Lung (tissue), 12 donors: ENCODE measurements around the gene ITGA1. TPM values are rescaled to one million over a fixed set of nuclear protein-coding genes. Genes with fewer than 3 reads are reported as not detected.

Experiments
- ATAC-seq: fragments of 200-7000 bp; cut with Tn5 transposase; one replicate; pipeline ENCODE4 v1.9.1; 2020; ENCODE audit warnings: moderate number of reproducible peaks; ENCODE audit not compliant: insufficient read depth, low FRiP score
- DNase-seq, 3 donors: peaks; one replicate each; pipeline ENCODE4 v3.0.0-alpha.2; 2013 to 2017
- H3K27ac ChIP-seq, 2 donors: one replicate each; pipeline ENCODE4 v1.5.1; 2013; ENCODE audit warnings: mild to moderate bottlenecking in 2 of 2, moderate library complexity in 2 of 2, control low read depth in 1 of 2, inconsistent platforms in 1 of 2, low read depth in 1 of 2, low read length in 1 of 2
- H3K27me3 ChIP-seq, 3 donors: one replicate each; pipeline ENCODE4 v1.5.1; 2013; ENCODE audit warnings: low read length in 2 of 3; ENCODE audit not compliant: control insufficient read depth in 3 of 3, insufficient read depth in 3 of 3
- H3K36me3 ChIP-seq, 4 donors: one replicate each; pipeline ENCODE4 v1.5.1; 2013; ENCODE audit warnings: low read length in 4 of 4, mild to moderate bottlenecking in 1 of 4, moderate library complexity in 1 of 4; ENCODE audit not compliant: control insufficient read depth in 4 of 4, insufficient read depth in 4 of 4
- H3K4me1 ChIP-seq, 5 donors: one replicate each; pipeline ENCODE4 v1.5.1; 2013; ENCODE audit warnings: low read length in 5 of 5, mild to moderate bottlenecking in 2 of 5, moderate library complexity in 1 of 5; ENCODE audit not compliant: control insufficient read depth in 5 of 5, insufficient read depth in 5 of 5
- H3K4me3 ChIP-seq: one replicate; pipeline ENCODE4 v1.5.1; 2013; ENCODE audit warnings: mild to moderate bottlenecking, control low read depth, moderate library complexity
- H3K9ac ChIP-seq, 2 donors: one replicate each; pipeline ENCODE4 v1.5.1; 2013; ENCODE audit warnings: low read length in 2 of 2, control low read depth in 1 of 2; ENCODE audit not compliant: insufficient read depth in 1 of 2
- H3K9me3 ChIP-seq, 4 donors: one replicate each; pipeline ENCODE4 v1.5.1; 2013; ENCODE audit warnings: low read length in 3 of 4, mild to moderate bottlenecking in 1 of 4, moderate library complexity in 1 of 4; ENCODE audit not compliant: control insufficient read depth in 4 of 4, insufficient read depth in 3 of 4
- CTCF ChIP-seq: IDR thresholded peaks from 2 replicates; pipeline ENCODE4 v1.5.1; 2012; ENCODE audit warnings: mild to moderate bottlenecking; ENCODE audit errors: control extremely low read depth, extremely low read depth
- WGBS, 2 donors: extraction: QIAGEN DNeasy Blood & Tissue Kit; methylation state at CpG; one replicate each; pipeline ENCODE4 v1.1.7; 2013; 5-methylcytosine and 5-hydroxymethylcytosine counted together
- polyA plus RNA-seq, 2 donors: library from polyadenylated mRNA; stranded (reverse); fragments of 200-250 nt; gene quantifications; one replicate each; pipeline ENCODE4 v1.2.1, GENCODE V29; 2013
- total RNA-seq, 2 donors: library from RNA; depleted of rRNA in 1 of 2; stranded (reverse); fragments of >200 nt in 1 of 2; gene quantifications; one replicate each; pipeline ENCODE4 v1.2.1, GENCODE V29; 2014 to 2021
- donor health status: control.
- donor health status: control.
- donor health status: Bipolar disorder and iron deficiency.
- donor health status: healthy.
- donor health status: DM: yes; HTN: yes; CAD: no.

The ITGA1 gene
- total and polyA plus RNA-seq, 4 donors = 8.8 to 119 (median 47.6) TPM

GRCh38 chr5:52909192-52909591 lies 121.5 kb downstream of the ITGA1 start:
- ATAC-seq (no peak), DNase-seq (peak in 2 of 3 donors; percentile 36 to 50)
- no peaks in the 10 kb centered on the region for H3K9me3 ChIP-seq
- no peaks in the 10 kb centered on the region for H3K27me3 ChIP-seq
- peaks cover 0 to 5% (median 0%) of the 10 kb centered on the region in 5 donors for H3K4me1 ChIP-seq
- H3K4me3 ChIP-seq = no peak overlapping the region
- no peak for TF ChIP-seq CTCF
- no peak overlapping the region for H3K9ac ChIP-seq
- peaks cover 0 to 7% (median 0%) of the 10 kb centered on the region in 4 donors for H3K36me3 ChIP-seq
- no peak overlapping the region for H3K27ac ChIP-seq
- 36 to 38% methylated on average over 1 of the region's 1 CpG for WGBS, 2 donors

- Histone ChIP-seq H3K9ac (no peak overlapping the region), H3K4me1 (peaks cover 0 to 5% (median 0%) of the 10 kb centered on the region in 5 donors), H3K9me3 (no peaks in the 10 kb centered on the region), H3K4me3 (no peak overlapping the region), H3K27me3 (no peaks in the 10 kb centered on the region), H3K27ac (peak overlapping the region in 1 of 2 donors; percentile 47), H3K36me3 (peaks cover 0 to 9% (median 2%) of the 10 kb centered on the region in 4 donors)
- DNase-seq = peak in 2 of 3 donors; percentile 34 to 37
- WGBS, 2 donors = 60 to 82% methylated on average over 8 of the region's 8 CpGs
- no peak for TF ChIP-seq CTCF
- ATAC-seq = no peak
Observed at GRCh38 chr5:52910071-52910470, 122.4 kb downstream of the ITGA1 start.

- WGBS, 2 donors = 7 to 9% methylated on average over 4 of the region's 4 CpGs
- Histone ChIP-seq H3K9ac (no peak overlapping the region), H3K36me3 (peaks cover 0 to 13% (median 2%) of the 10 kb centered on the region in 4 donors), H3K9me3 (no peaks in the 10 kb centered on the region), H3K27ac (no peak overlapping the region), H3K4me3 (no peak overlapping the region), H3K4me1 (peaks cover 0 to 3% (median 0%) of the 10 kb centered on the region in 5 donors), H3K27me3 (no peaks in the 10 kb centered on the region)
- DNase-seq (peak; percentile 51 to 89 (median 85)), ATAC-seq (peak; percentile 93)
- peak; percentile 63 for TF ChIP-seq CTCF
Observed at GRCh38 chr5:52915176-52915875, 127.6 kb downstream of the ITGA1 start.
